HCT116 (cell line): Measurements from ENCODE around the gene ALX3. TPM values are rescaled to one million over a fixed set of nuclear protein-coding genes. Genes with fewer than 3 reads are reported as not detected.

Experiments
- ATAC-seq: fragments of 200-7000 bp; cut with Tn5 transposase; 2 replicates; pipeline ENCODE4 v1.9.1; 2020; ENCODE audit warnings: mild to moderate bottlenecking, moderate library complexity
- BruUV-seq: library from RNA; stranded (reverse); fragments of 400-500 nt; replicated peaks from 2 replicates; lab custom pipeline; 2021; lab: Mats Ljungman, UMichigan
- CTCF ChIA-PET: fragments of 300-600 bp; sonication (Branson Sonifier 250); formaldehyde crosslinking; loops from one replicate; lab custom pipeline; 2021; ENCODE audit warnings: antibody characterized with exemption; lab: Charles Lee
- POLR2A ChIA-PET: fragments of 300-600, 350-600 bp; sonication (Branson Sonifier 250); formaldehyde crosslinking; loops from one replicate; lab custom pipeline; 2021; ENCODE audit warnings: antibody characterized with exemption; lab: Charles Lee
- RAD21 ChIA-PET, 2 experiments: fragments of 300-600 bp; sonication (Branson Sonifier 250); formaldehyde crosslinking; loops; one replicate each; lab custom pipeline; 2023; ENCODE audit warnings: low total read pairs in 2 of 2; ENCODE audit not compliant: uncharacterized antibody in 2 of 2, unreplicated experiment in 2 of 2, low non-redundant PET in 1 of 2; lab: Charles Lee
- DNase-seq: peaks from one replicate; pipeline ENCODE4 v3.0.0-alpha.2; 2010; ENCODE audit warnings: low read depth, low spot score
- H2AFZ ChIP-seq: fragments of 200-600 bp; shearing (Covaris generic), sonication (generic); 2 replicates; pipeline ENCODE4 v1.6.1; 2017; ENCODE audit warnings: low read depth, mixed run types, mixed read lengths, antibody characterized with exemption, low read length; ENCODE audit not compliant: poor library complexity, severe bottlenecking
- H3K27ac ChIP-seq: 2 replicates; pipeline ENCODE4 v1.5.1; 2012; ENCODE audit warnings: low read depth, low read length
- H3K27me3 ChIP-seq: fragments of 200-600 bp; sonication (generic); 2 replicates; pipeline ENCODE4 v1.6.1; 2016; ENCODE audit warnings: mixed run types, low read length, mixed read lengths; ENCODE audit not compliant: insufficient read depth
- H3K36me3 ChIP-seq, 2 experiments: fragments of 200-500 bp in 1 of 2; fragments of 200-600 bp in 1 of 2; sonication (Bioruptor generic) in 1 of 2; sonication (generic) in 1 of 2; 2 replicates each; pipeline versions ENCODE4 v1.5.1 to v1.6.1; 2014 to 2016; ENCODE audit warnings: low read length in 2 of 2, inconsistent platforms in 1 of 2, mixed read lengths in 1 of 2, mixed run types in 1 of 2; ENCODE audit not compliant: insufficient read depth in 2 of 2, control insufficient read depth in 1 of 2
- H3K4me1 ChIP-seq, 2 experiments: fragments of 200-600 bp in 1 of 2; sonication (generic) in 1 of 2; 2 replicates each; pipeline versions ENCODE4 v1.5.1 to v1.6.1; 2012 to 2017; ENCODE audit warnings: low read length in 2 of 2, inconsistent platforms in 1 of 2, mild to moderate bottlenecking in 1 of 2, mixed read lengths in 1 of 2, mixed run types in 1 of 2, moderate library complexity in 1 of 2; ENCODE audit not compliant: insufficient read depth in 2 of 2, control insufficient read depth in 1 of 2
- H3K4me2 ChIP-seq: fragments of 200-600 bp; sonication (generic); 2 replicates; pipeline ENCODE4 v1.6.1; 2017; ENCODE audit warnings: mixed run types, low read length, mixed read lengths
- H3K4me3 ChIP-seq, 2 experiments: fragments of 200-600 bp in 1 of 2; sonication (generic) in 1 of 2; replicated peaks in 1 of 2; 2 replicates each; pipeline ENCODE4 v1.5.1; 2011 to 2016; ENCODE audit warnings: low read length in 2 of 2, control low read depth in 1 of 2, low read depth in 1 of 2, mild to moderate bottlenecking in 1 of 2, mixed read lengths in 1 of 2, mixed run types in 1 of 2
- H3K79me2 ChIP-seq: fragments of 200-600 bp; sonication (generic); 2 replicates; pipeline ENCODE4 v1.6.1; 2017; ENCODE audit warnings: mild to moderate bottlenecking, mixed run types, low read length, moderate library complexity, mixed read lengths; ENCODE audit not compliant: insufficient read depth
- H3K9ac ChIP-seq: fragments of 200-600 bp; sonication (generic); 2 replicates; pipeline ENCODE4 v1.6.1; 2016; ENCODE audit warnings: low read length, mixed read lengths
- H3K9me2 ChIP-seq: fragments of 200-600 bp; sonication (generic), shearing (Covaris generic); 2 replicates; pipeline ENCODE4 v1.6.1; 2017; ENCODE audit warnings: mixed run types, mild to moderate bottlenecking, moderate library complexity; ENCODE audit not compliant: insufficient read depth
- H3K9me3 ChIP-seq, 2 experiments: fragments of 200-500 bp in 1 of 2; fragments of 200-600 bp in 1 of 2; sonication (Bioruptor generic) in 1 of 2; sonication (generic) in 1 of 2; 2 replicates each; pipeline ENCODE4 v1.6.1; 2014 to 2017; ENCODE audit warnings: low read length in 2 of 2, mixed read lengths in 2 of 2, inconsistent platforms in 1 of 2, low read depth in 1 of 2, mild to moderate bottlenecking in 1 of 2, mixed run types in 1 of 2, moderate library complexity in 1 of 2; ENCODE audit not compliant: control insufficient read depth in 1 of 2, insufficient read depth in 1 of 2
- H4K20me1 ChIP-seq: fragments of 200-600 bp; sonication (generic), shearing (Covaris generic); 2 replicates; pipeline ENCODE4 v1.6.1; 2017; ENCODE audit warnings: mixed run types, mild to moderate bottlenecking, moderate library complexity; ENCODE audit not compliant: insufficient read depth
- ATF3 ChIP-seq: IDR thresholded peaks from 2 replicates; pipeline ENCODE4 v1.6.1; 2012
- CBX3 ChIP-seq: IDR thresholded peaks from 2 replicates; pipeline ENCODE4 v1.6.1; 2012; ENCODE audit warnings: low read depth
- CEBPB ChIP-seq: IDR thresholded peaks from 2 replicates; pipeline ENCODE4 v1.6.1; 2012; ENCODE audit warnings: low read depth
- EGR1 ChIP-seq: IDR thresholded peaks from 2 replicates; pipeline ENCODE4 v1.6.1; 2012; ENCODE audit warnings: low read depth
- ELF1 ChIP-seq: IDR thresholded peaks from 2 replicates; pipeline ENCODE4 v1.6.1; 2012; ENCODE audit warnings: low read depth, borderline replicate concordance
- EZH2phosphoT487 ChIP-seq: fragments of 200-600 bp; IDR thresholded peaks from 2 replicates; pipeline ENCODE4 v1.6.1; 2018; ENCODE audit warnings: antibody characterized with exemption, borderline replicate concordance
- FOSL1 ChIP-seq: IDR thresholded peaks from 2 replicates; pipeline ENCODE4 v1.6.1; 2012; ENCODE audit warnings: low read depth
- MAX ChIP-seq: IDR thresholded peaks from 2 replicates; pipeline ENCODE4 v1.6.1; 2012
- POLR2A ChIP-seq: IDR thresholded peaks from 2 replicates; pipeline ENCODE4 v1.7.0; 2011; ENCODE audit warnings: borderline replicate concordance; ENCODE audit not compliant: insufficient read depth, insufficient read length; ENCODE audit errors: extremely low read depth
- POLR2AphosphoS5 ChIP-seq: IDR thresholded peaks from 2 replicates; pipeline ENCODE4 v1.6.1; 2011; ENCODE audit warnings: mild to moderate bottlenecking, low read depth, low read length, moderate library complexity
- REST ChIP-seq: IDR thresholded peaks from 2 replicates; pipeline ENCODE4 v1.6.1; 2012; ENCODE audit warnings: low read depth
- SIN3A ChIP-seq: IDR thresholded peaks from 2 replicates; pipeline ENCODE4 v1.6.1; 2012; ENCODE audit warnings: low read depth
- SP1 ChIP-seq: IDR thresholded peaks from 2 replicates; pipeline ENCODE4 v1.6.1; 2012; ENCODE audit warnings: low read depth
- ZBTB33 ChIP-seq: IDR thresholded peaks from 2 replicates; pipeline ENCODE4 v1.6.1; 2011; ENCODE audit warnings: mild to moderate bottlenecking, low read length, moderate library complexity; ENCODE audit not compliant: insufficient replicate concordance; ENCODE audit errors: extremely low read depth
- ZNF274 ChIP-seq: fragments of 200-500 bp; sonication (Bioruptor generic); IDR thresholded peaks from 2 replicates; pipeline ENCODE4 v1.6.1; 2014; ENCODE audit warnings: mild to moderate bottlenecking, low read depth, low read length, inconsistent platforms
- intact Hi-C: fragments of 100-400 bp; cut with micrococcal nuclease; formaldehyde crosslinking; loops from 2 replicates; pipeline ENCODE4 v1.10.0; 2022
- total RNA-seq: library from RNA; stranded (reverse); gene quantifications from one replicate; pipeline ENCODE4 v1.2.1, GENCODE V29; 2021; ENCODE audit not compliant: unreplicated experiment

The ALX3 gene
- total RNA-seq, 1 experiment from 2014 or later = not detected

- TF ChIP-seq REST = no peak
- no peak for TF ChIP-seq SIN3A
- no peak for TF ChIP-seq EZH2phosphoT487
- TF ChIP-seq MAX = no peak
- TF ChIP-seq SP1 = no peak
- no peak for TF ChIP-seq ATF3
- TF ChIP-seq FOSL1 = no peak
- no peak for TF ChIP-seq ELF1
- TF ChIP-seq CBX3 = no peak
- TF ChIP-seq POLR2AphosphoS5 = no peak
Observed at GRCh38 chr1:110059133-110059863, 11.2 kb downstream of the ALX3 start (continued).

- DNase-seq = no peak
- POLR2A ChIA-PET = no interaction called here
- no peaks in the 10 kb centered on the region for H4K20me1 ChIP-seq
- H3K4me1 ChIP-seq = no peaks in the 10 kb centered on the region
- CTCF ChIA-PET = interaction anchor here (2.2 kb wide), 1 partner anchor 14 kb away, joined by 14 read pairs; the partner anchor contains the start of gene ALX3
- BruUV-seq = no TSS peak
- peaks cover 24 to 28% of the 10 kb centered on the region in 2 experiments; a peak in 3 of 4 replicates for H3K36me3 ChIP-seq
- no peak overlapping the region for H3K4me3 ChIP-seq
- no peak overlapping the region for H3K9ac ChIP-seq
- H3K9me2 ChIP-seq = no peaks in the 10 kb centered on the region
- intact Hi-C loops = no loop called here
- TF ChIP-seq MAX (no peak), POLR2AphosphoS5 (no peak), ZNF274 (no peak), POLR2A (no peak), SIN3A (no peak), SP1 (no peak), EGR1 (no peak), ZBTB33 (no peak), CEBPB (no peak), CBX3 (no peak)
- no peaks in the 10 kb centered on the region for H3K9me3 ChIP-seq
- H3K4me2 ChIP-seq = no peak overlapping the region
- RAD21 ChIA-PET = no interaction called here
- no peaks in the 10 kb centered on the region for H3K79me2 ChIP-seq
- H3K27me3 ChIP-seq = no peaks in the 10 kb centered on the region
- no peak overlapping the region for H3K27ac ChIP-seq
- no peak for ATAC-seq
- no peak overlapping the region for H2AFZ ChIP-seq
Observed at GRCh38 chr1:110058591-110058990, 11.9 kb downstream of the ALX3 start.
